Renal cortical epithelial cell (primary cell): Measurements from ENCODE around the gene NFKB1. TPM values are rescaled to one million over a fixed set of nuclear protein-coding genes. Genes with fewer than 3 reads are reported as not detected.
"Not testable (repeated sequence)": the region's sequence is repeated elsewhere in the genome, so short reads cannot be mapped to it uniquely, and the experiment has no call there.

ENCODE experiments used
- DNase-seq: peaks from one replicate; pipeline ENCODE4 v3.0.0-alpha.2; 2011; ENCODE audit warnings: low read depth
- total RNA-seq: library from RNA; depleted of rRNA; stranded (reverse); fragments of >200 nt; gene quantifications from 2 replicates; pipeline ENCODE4 v1.2.3, GENCODE V29; 2014

NFKB1 gene
- total RNA-seq = 53.7 and 68.9 TPM in 2 replicates

GRCh38 chr4:102500696-102501446 is at the start of gene NFKB1:
TSS of gene NFKB1 (plus strand) at chr4:102501359. CDS start at chr4:102525519, 24,160 bp downstream.
- peak; percentile 77 for DNase-seq

GRCh38 chr4:102452854-102453253 is 48.3 kb upstream of the NFKB1 start:
- DNase-seq = no peak

GRCh38 chr4:102453827-102454226 is 47.3 kb upstream of the NFKB1 start:
- DNase-seq = no peak

- DNase-seq = no peak
These were observed 46.9 kb upstream of the NFKB1 start for GRCh38 chr4:102454268-102454667.

GRCh38 chr4:102454981-102455685 is 46.0 kb upstream of the NFKB1 start:
- no peak for DNase-seq

GRCh38 chr4:102455750-102456149 is 45.4 kb upstream of the NFKB1 start:
- DNase-seq = no peak

GRCh38 chr4:102466298-102466697 is 34.9 kb upstream of the NFKB1 start:
- DNase-seq = peak; percentile 44

GRCh38 chr4:102469806-102470205 is 31.4 kb upstream of the NFKB1 start:
- no peak for DNase-seq

- DNase-seq = no peak
These were observed 28.6 kb upstream of the NFKB1 start for GRCh38 chr4:102472441-102473013.

- DNase-seq = no peak
These were observed 27.7 kb upstream of the NFKB1 start for GRCh38 chr4:102473476-102473875.

GRCh38 chr4:102474736-102475504 is 26.2 kb upstream of the NFKB1 start:
- no peak for DNase-seq

GRCh38 chr4:102477657-102478056 is 23.5 kb upstream of the NFKB1 start:
- DNase-seq = no peak

- no peak for DNase-seq
These were observed 23.0 kb upstream of the NFKB1 start for GRCh38 chr4:102478186-102478585.

GRCh38 chr4:102479832-102480231 is 21.3 kb upstream of the NFKB1 start:
- not testable (repeated sequence) for DNase-seq

- DNase-seq = no peak
These were observed 18.0 kb upstream of the NFKB1 start for GRCh38 chr4:102483120-102483519.

- not testable (repeated sequence) for DNase-seq
These were observed 17.0 kb upstream of the NFKB1 start for GRCh38 chr4:102483990-102484692.

GRCh38 chr4:102492531-102493241 is 8.5 kb upstream of the NFKB1 start:
- DNase-seq = no peak

GRCh38 chr4:102493257-102493656 is 7.9 kb upstream of the NFKB1 start:
- DNase-seq = no peak

GRCh38 chr4:102493794-102494193 is 7.4 kb upstream of the NFKB1 start:
- peak; percentile 37 for DNase-seq

- DNase-seq = no peak
These were observed 6.6 kb upstream of the NFKB1 start for GRCh38 chr4:102494603-102495002.

GRCh38 chr4:102497986-102498385 is 3.2 kb upstream of the NFKB1 start:
- peak; percentile 21 for DNase-seq
